Gastroesophageal sphincter (tissue), 4 donors: ENCODE measurements around the gene ZDHHC13. TPM values are rescaled to one million over a fixed set of nuclear protein-coding genes. Genes with fewer than 3 reads are reported as not detected.

Experiments
- ATAC-seq: fragments of 150-250 bp; one replicate; pipeline ENCODE4 v1.9.1; 2016; ENCODE audit warnings: mild to moderate bottlenecking, moderate library complexity
- H3K27ac ChIP-seq, 4 donors: fragments of 200-600 bp; sonication (generic) in 3 of 4; 1 replicate in 3 of 4; 2 replicates in 1 of 4; pipeline ENCODE4 v1.5.1; 2016 to 2019
- H3K27me3 ChIP-seq: fragments of 200-600 bp; sonication (generic); one replicate; pipeline ENCODE4 v1.5.1; 2019
- H3K36me3 ChIP-seq, 2 donors: fragments of 200-600 bp; sonication (generic); one replicate each; pipeline ENCODE4 v1.5.1; 2019; ENCODE audit warnings: control low read depth in 1 of 2
- H3K4me1 ChIP-seq, 3 donors: fragments of 200-600 bp; sonication (generic); 1 replicate in 2 of 3; 2 replicates in 1 of 3; pipeline ENCODE4 v1.5.1; 2016 to 2019; ENCODE audit warnings: control low read depth in 2 of 3
- H3K4me3 ChIP-seq, 2 donors: fragments of 200-600 bp; sonication (generic); one replicate each; pipeline ENCODE4 v1.5.1; 2019; ENCODE audit warnings: mild to moderate bottlenecking in 1 of 2, moderate library complexity in 1 of 2
- H3K9me3 ChIP-seq, 3 donors: fragments of 200-600 bp; sonication (generic); one replicate each; pipeline ENCODE4 v1.5.1; 2017 to 2019; ENCODE audit warnings: control low read depth in 2 of 3
- CTCF ChIP-seq, 4 experiments: fragments of 200-600 bp in 2 of 4; fragments of 450-650 bp in 2 of 4; sonication (generic) in 1 of 4; IDR thresholded peaks; one replicate each; pipeline ENCODE4 v1.5.1; 2017 to 2019; ENCODE audit warnings: antibody characterized with exemption in 4 of 4, mild to moderate bottlenecking in 2 of 4, moderate library complexity in 2 of 4
- EP300 ChIP-seq: sonication (generic); formaldehyde crosslinking; IDR thresholded peaks from one replicate; pipeline ENCODE4 v1.6.1; 2017; ENCODE audit warnings: antibody characterized with exemption, mild to moderate bottlenecking
- POLR2A ChIP-seq, 2 donors: fragments of 450-650 bp; IDR thresholded peaks; one replicate each; pipeline ENCODE4 v1.6.1; 2017; ENCODE audit warnings: antibody characterized with exemption in 2 of 2, mild to moderate bottlenecking in 2 of 2, moderate library complexity in 1 of 2
- POLR2AphosphoS5 ChIP-seq: sonication (generic); formaldehyde crosslinking; IDR thresholded peaks from one replicate; pipeline ENCODE4 v1.6.1; 2017; ENCODE audit warnings: antibody characterized with exemption
- WGBS, 2 donors: methylation state at CpG; one replicate each; pipeline ENCODE4 v1.1.5; 2018; ENCODE audit warnings: low coverage in 1 of 2; 5-methylcytosine and 5-hydroxymethylcytosine counted together
- total RNA-seq, 4 donors: library from RNA; depleted of rRNA; stranded (reverse); fragments of >200 nt; gene quantifications; one replicate each; pipeline ENCODE4 v1.1.0, GENCODE V29; 2016

Gene ZDHHC13
- total RNA-seq, 4 donors from 2014 or later: 4.8 to 16.9 (median 6.6) TPM

- no peak for ATAC-seq
- H3K9me3 ChIP-seq: no peaks in the 10 kb centered on the region
- H3K36me3 ChIP-seq: peaks cover 0 to 52% of the 10 kb centered on the region in 2 donors
- no peak for TF ChIP-seq POLR2A (IDR thresholded peaks at IDR 0.05)
- no peak for TF ChIP-seq POLR2AphosphoS5
- TF ChIP-seq EP300: no peak
- no peak for TF ChIP-seq CTCF (IDR thresholded peaks at IDR 0.05)
- H3K4me1 ChIP-seq: no peaks in the 10 kb centered on the region
- no peak overlapping the region for H3K4me3 ChIP-seq
- 73% methylated on average over 1 of the region's 1 CpG; no CpG with 5 or more reads in 1 of the 2 donors for WGBS, 2 donors
- H3K27me3 ChIP-seq: no peaks in the 10 kb centered on the region
- no peak overlapping the region for H3K27ac ChIP-seq
These were observed 46.6 kb downstream of the ZDHHC13 start for GRCh38 chr11:19163617-19164016.

- no peak for ATAC-seq
- no peak overlapping the region for H3K27ac ChIP-seq
- 70 to 85% methylated on average over 4 of the region's 4 CpGs for WGBS, 2 donors
- H3K4me1 ChIP-seq: no peaks in the 10 kb centered on the region
- TF ChIP-seq CTCF (IDR thresholded peaks at IDR 0.05) (no peak), EP300 (no peak), POLR2A (IDR thresholded peaks at IDR 0.05) (no peak), POLR2AphosphoS5 (no peak)
- H3K36me3 ChIP-seq: peaks cover 0 to 47% of the 10 kb centered on the region in 2 donors
- H3K9me3 ChIP-seq: no peaks in the 10 kb centered on the region
- H3K27me3 ChIP-seq: no peaks in the 10 kb centered on the region
- H3K4me3 ChIP-seq: no peak overlapping the region
These were observed 47.4 kb downstream of the ZDHHC13 start for GRCh38 chr11:19164230-19164855.

GRCh38 chr11:19164881-19165280 is 47.9 kb downstream of the ZDHHC13 start:
- H3K4me1 ChIP-seq: no peaks in the 10 kb centered on the region
- no peak for ATAC-seq
- no peaks in the 10 kb centered on the region for H3K27me3 ChIP-seq
- H3K36me3 ChIP-seq: peaks cover 0 to 41% of the 10 kb centered on the region in 2 donors
- no peaks in the 10 kb centered on the region for H3K9me3 ChIP-seq
- H3K4me3 ChIP-seq: no peak overlapping the region
- no peak for TF ChIP-seq EP300
- no peak for TF ChIP-seq CTCF (IDR thresholded peaks at IDR 0.05)
- TF ChIP-seq POLR2AphosphoS5: no peak
- TF ChIP-seq POLR2A (IDR thresholded peaks at IDR 0.05): no peak
- no peak overlapping the region for H3K27ac ChIP-seq
- 84 to 86% methylated on average over 2 of the region's 2 CpGs for WGBS, 2 donors

- ATAC-seq: no peak
- no peaks in the 10 kb centered on the region for H3K4me1 ChIP-seq
- 68 to 75% methylated on average over 2 of the region's 2 CpGs for WGBS, 2 donors
- no peaks in the 10 kb centered on the region for H3K27me3 ChIP-seq
- H3K27ac ChIP-seq: no peak overlapping the region
- peaks cover 0 to 57% of the 10 kb centered on the region in 2 donors for H3K36me3 ChIP-seq
- TF ChIP-seq CTCF (IDR thresholded peaks at IDR 0.05) (no peak), POLR2AphosphoS5 (no peak), POLR2A (IDR thresholded peaks at IDR 0.05) (no peak), EP300 (no peak)
- H3K4me3 ChIP-seq: no peak overlapping the region
- no peaks in the 10 kb centered on the region for H3K9me3 ChIP-seq
These were observed 51.1 kb downstream of the ZDHHC13 start for GRCh38 chr11:19168090-19168489.

- Histone ChIP-seq H3K4me3 (no peak overlapping the region), H3K27me3 (no peaks in the 10 kb centered on the region), H3K36me3 (peaks cover 0 to 54% of the 10 kb centered on the region in 2 donors), H3K4me1 (no peaks in the 10 kb centered on the region), H3K9me3 (no peaks in the 10 kb centered on the region), H3K27ac (no peak overlapping the region)
- 76 to 94% methylated on average over 9 of the region's 9 CpGs for whole genome bisulfite sequencing, 2 donors
- no peak for ATAC-seq
- no peak for TF ChIP-seq POLR2AphosphoS5
- TF ChIP-seq EP300: no peak
These were observed 56.2 kb downstream of the ZDHHC13 start for GRCh38 chr11:19173004-19173689.
